Endothelial cell (in vitro differentiated cells): ENCODE data around the gene ZNF664. TPM values are rescaled to one million over a fixed set of nuclear protein-coding genes. Genes with fewer than 3 reads are reported as not detected.

ENCODE experiments used
- DNase-seq: peaks from one replicate; pipeline ENCODE4 v3.0.0; 2021; ENCODE audit warnings: low spot score
- H3K27ac Mint-ChIP-seq: one replicate; pipeline ENCODE4 v1.8.0; 2021; ENCODE audit warnings: mixed read lengths, inconsistent platforms; ENCODE audit not compliant: unreplicated experiment
- H3K27me3 Mint-ChIP-seq: one replicate; pipeline ENCODE4 v1.8.0; 2021; ENCODE audit warnings: mild to moderate bottlenecking, moderate library complexity, mixed read lengths, inconsistent platforms; ENCODE audit not compliant: unreplicated experiment
- H3K36me3 Mint-ChIP-seq: one replicate; pipeline ENCODE4 v1.8.0; 2021; ENCODE audit warnings: mild to moderate bottlenecking, low read depth, mixed read lengths, inconsistent platforms; ENCODE audit not compliant: unreplicated experiment
- H3K4me1 Mint-ChIP-seq: one replicate; pipeline ENCODE4 v1.8.0; 2021; ENCODE audit warnings: mild to moderate bottlenecking, mixed read lengths, inconsistent platforms; ENCODE audit not compliant: unreplicated experiment
- H3K4me3 Mint-ChIP-seq: one replicate; pipeline ENCODE4 v1.8.0; 2021; ENCODE audit warnings: mild to moderate bottlenecking, mixed read lengths, inconsistent platforms; ENCODE audit not compliant: unreplicated experiment
- H3K9me3 Mint-ChIP-seq: one replicate; pipeline ENCODE4 v1.8.0; 2021; ENCODE audit warnings: mixed read lengths, inconsistent platforms; ENCODE audit not compliant: unreplicated experiment
- total RNA-seq: library from RNA; stranded (reverse); fragmentation: NEBNext Ultra II Directional; extraction: Animal tissue kit (Norgen Biotek cat#: 25700); gene quantifications from one replicate; pipeline ENCODE4 v1.2.1, GENCODE V29; 2021; ENCODE audit not compliant: unreplicated experiment
- TF ChIP-seq, protein P1 (sequence below): fragments of 200-600 bp; sonication (generic); IDR thresholded peaks from one replicate; pipeline ENCODE4 v1.5.0; 2021; ENCODE audit warnings: antibody characterized with exemption; ENCODE audit not compliant: unreplicated experiment

Gene ZNF664
- total RNA-seq, 1 donor from 2014 or later = 119 TPM

DNA sequence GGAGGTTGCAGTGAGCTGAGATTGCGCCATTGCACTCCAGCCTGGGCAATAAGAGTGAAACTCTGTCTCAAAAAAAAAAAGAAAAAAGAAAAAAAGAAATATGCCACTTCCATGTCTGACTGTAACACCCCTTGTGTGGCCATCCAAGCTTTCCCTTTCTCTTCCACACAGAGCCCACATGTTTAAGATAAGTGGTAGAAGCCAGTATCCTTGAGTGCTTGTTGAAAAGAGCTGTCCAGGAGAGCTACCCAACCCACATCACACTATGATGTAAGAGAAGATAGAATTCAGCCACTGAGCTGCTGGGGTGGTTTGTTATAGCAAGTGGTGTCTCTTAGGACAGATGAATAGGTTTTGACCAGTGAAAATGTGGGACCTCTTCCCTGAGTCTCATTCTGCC, 82.1 kb downstream of the ZNF664 start:
- H3K4me1 Mint-ChIP-seq = peaks cover 5% of the 10 kb centered on the region
- H3K36me3 Mint-ChIP-seq = no peaks in the 10 kb centered on the region
- DNase-seq = no peak
- H3K4me3 Mint-ChIP-seq = no peak overlapping the region
- TF ChIP-seq, protein P1, sequence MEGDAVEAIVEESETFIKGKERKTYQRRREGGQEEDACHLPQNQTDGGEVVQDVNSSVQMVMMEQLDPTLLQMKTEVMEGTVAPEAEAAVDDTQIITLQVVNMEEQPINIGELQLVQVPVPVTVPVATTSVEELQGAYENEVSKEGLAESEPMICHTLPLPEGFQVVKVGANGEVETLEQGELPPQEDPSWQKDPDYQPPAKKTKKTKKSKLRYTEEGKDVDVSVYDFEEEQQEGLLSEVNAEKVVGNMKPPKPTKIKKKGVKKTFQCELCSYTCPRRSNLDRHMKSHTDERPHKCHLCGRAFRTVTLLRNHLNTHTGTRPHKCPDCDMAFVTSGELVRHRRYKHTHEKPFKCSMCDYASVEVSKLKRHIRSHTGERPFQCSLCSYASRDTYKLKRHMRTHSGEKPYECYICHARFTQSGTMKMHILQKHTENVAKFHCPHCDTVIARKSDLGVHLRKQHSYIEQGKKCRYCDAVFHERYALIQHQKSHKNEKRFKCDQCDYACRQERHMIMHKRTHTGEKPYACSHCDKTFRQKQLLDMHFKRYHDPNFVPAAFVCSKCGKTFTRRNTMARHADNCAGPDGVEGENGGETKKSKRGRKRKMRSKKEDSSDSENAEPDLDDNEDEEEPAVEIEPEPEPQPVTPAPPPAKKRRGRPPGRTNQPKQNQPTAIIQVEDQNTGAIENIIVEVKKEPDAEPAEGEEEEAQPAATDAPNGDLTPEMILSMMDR = no peak
- H3K9me3 Mint-ChIP-seq = no peaks in the 10 kb centered on the region
- H3K27me3 Mint-ChIP-seq = peaks cover under 1% of the 10 kb centered on the region
- H3K27ac Mint-ChIP-seq = no peak overlapping the region

DNA sequence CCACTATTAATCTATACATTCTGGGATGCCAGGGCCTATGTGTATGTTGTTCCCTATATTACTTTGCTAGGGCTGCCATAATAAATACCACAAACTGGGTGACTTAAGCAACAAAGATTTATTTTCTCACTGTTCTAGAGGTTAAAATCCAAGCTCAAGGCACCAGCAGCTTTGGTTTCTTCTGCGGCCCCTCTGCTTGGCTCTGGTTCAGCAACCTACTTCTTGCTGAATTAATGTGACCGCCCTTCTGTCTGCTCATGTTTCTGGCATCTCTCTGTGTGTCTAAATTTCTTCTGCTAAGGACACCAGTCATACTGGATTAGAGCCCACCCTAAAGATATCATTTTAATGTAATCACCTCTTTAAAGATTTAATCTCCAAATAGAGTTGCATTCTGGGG, 84.7 kb downstream of the ZNF664 start:
- H3K4me3 Mint-ChIP-seq = no peak overlapping the region
- H3K27ac Mint-ChIP-seq = no peak overlapping the region
- H3K36me3 Mint-ChIP-seq = no peaks in the 10 kb centered on the region
- H3K4me1 Mint-ChIP-seq = peaks cover 8% of the 10 kb centered on the region
- H3K27me3 Mint-ChIP-seq = no peaks in the 10 kb centered on the region
- TF ChIP-seq, protein P1 = no peak
- no peak for DNase-seq
- H3K9me3 Mint-ChIP-seq = no peaks in the 10 kb centered on the region

DNA sequence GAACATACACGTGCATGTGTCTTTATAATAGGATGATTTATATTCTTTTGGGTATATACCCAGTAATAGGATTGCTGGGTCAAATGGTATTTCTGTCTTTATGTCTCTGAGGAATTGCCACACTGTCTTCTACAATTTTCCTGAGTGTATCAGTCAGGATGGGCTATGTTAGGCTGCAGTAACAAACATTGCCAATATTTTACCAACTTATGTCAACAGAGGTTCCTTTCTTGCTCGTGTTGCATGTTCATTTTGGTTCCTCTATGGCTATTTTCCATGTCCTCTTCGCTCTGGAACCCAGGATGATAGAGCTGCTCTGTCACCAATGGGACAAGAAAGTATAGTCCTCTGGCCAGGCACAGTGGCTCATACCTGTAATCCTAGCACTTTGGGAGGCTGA, 86.7 kb downstream of the ZNF664 start:
- TF ChIP-seq, protein P1 = no peak
- no peaks in the 10 kb centered on the region for H3K36me3 Mint-ChIP-seq
- no peaks in the 10 kb centered on the region for H3K27me3 Mint-ChIP-seq
- no peak overlapping the region for H3K27ac Mint-ChIP-seq
- DNase-seq = no peak
- H3K4me1 Mint-ChIP-seq = peaks cover 3% of the 10 kb centered on the region
- no peak overlapping the region for H3K4me3 Mint-ChIP-seq
- no peaks in the 10 kb centered on the region for H3K9me3 Mint-ChIP-seq

Other genes with a start within 250 kb of the ZNF664 start
- gene DNAH10, start 210.9 kb upstream of the ZNF664 start, total RNA-seq = 1.2 TPM
- 25.0 TPM for gene CCDC92, start 384 bp upstream of the ZNF664 start, total RNA-seq